HG03460 (cell line): ENCODE results near the gene FCHSD1.

Experiments
- ATAC-seq: cut with Tn5 transposase; IDR thresholded peaks from one replicate; pipeline ENCODE4 v1.9.1; 2021; ENCODE audit not compliant: unreplicated experiment

FCHSD1 gene

DNA sequence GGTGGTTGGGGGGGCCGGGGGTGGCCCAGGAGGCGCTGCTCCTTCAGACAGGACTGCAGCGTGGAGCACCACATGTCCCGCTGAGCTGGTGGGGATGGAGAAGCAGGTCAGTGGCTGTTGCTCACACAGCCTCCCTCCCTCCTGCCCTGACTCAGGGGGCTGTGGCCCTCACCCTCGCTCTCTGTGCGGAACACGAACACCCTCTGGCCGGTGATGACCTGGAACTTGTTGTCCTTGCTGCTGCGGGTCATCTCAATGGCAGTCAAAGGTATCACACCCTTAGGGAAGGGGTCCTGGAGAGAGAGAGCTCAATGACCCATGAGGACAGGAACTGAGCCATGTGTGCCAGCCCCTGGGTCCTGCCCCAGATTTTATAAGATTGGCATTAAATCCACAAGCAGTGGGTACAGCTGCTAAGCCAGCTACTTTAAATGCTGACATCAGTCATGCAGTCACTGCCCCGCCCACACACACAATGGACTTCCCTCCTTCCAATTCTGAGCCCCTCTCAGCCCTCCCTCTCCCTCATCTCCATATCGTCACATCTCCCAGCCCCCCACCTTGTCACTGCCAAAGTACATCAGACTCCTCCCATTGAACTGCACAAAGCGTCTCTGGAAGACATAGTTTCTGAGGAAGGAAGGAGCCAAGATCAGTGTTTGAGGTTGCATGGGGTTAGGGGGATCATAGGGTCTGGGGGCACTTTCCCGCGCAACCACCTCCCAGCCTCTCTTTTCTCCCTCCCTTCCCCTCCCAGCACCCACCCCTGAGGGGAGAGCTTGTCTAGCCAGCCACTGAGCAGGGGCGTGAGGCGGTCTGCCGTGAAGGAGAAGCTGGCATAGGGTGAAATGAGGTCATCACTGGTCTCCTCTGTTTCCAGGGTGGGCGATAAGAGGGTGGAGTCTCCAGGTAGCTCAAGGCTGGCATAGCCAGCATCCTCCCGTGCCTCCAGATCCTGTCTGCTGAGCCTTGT is 21.9 kb upstream of the FCHSD1 start:
- no peak for ATAC-seq

DNA sequence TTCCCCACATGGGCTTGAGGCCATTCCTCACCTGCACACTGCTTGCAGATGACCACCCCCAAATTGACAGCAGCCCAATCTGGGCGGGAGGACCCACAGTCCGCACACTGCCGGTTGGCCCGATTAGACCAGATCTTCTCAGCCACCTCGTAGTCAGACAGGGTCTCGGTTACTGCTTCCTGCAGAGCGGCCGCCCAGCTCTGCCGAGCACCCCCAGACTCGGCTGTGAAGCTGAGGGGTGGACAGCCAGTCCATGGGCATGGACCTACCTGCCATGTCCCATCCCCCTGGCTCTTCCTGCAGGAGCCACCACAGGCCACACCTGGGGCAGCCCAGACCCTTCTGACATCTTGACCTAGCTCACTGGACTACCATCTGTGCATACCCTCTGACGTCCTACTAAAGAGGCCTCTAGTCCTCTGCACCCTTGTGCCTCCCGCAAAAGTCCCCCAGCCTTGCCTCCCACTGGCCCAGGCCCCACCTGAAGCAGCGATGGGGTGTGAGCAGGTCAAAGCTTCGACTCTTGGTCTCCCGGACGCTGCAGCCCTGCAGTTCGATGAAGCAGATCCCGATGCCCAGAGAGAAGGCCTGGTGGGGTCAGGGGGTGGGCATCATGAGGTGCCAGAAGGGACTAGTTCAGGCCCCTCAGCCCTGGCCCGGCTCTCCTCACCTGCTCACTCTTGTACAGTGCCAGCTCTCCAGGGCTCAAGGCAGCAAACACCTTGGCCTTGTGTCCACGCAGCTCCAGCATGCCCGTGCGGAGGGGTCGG is 21.0 kb upstream of the FCHSD1 start:
- ATAC-seq, result no peak

DNA sequence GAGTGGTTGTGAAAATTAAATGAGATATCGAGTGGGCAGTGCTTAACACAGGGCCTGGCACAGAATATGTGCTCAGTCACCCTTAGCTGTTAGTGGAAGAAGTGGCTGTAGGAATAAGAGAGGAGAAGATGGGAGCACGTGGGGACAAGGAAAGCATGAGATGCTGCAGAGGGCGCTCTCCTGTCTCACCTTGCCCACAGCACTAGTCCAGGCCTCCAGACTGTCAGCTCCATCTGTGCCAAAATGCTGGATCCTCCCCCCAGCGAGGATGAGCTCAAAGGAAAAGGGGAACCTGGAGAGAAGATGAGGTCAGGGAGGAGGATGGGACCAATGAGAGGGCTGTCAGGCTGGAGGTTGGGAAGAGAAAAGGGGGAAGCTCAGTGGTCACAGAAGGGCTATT is 18.3 kb upstream of the FCHSD1 start:
- ATAC-seq, result no peak

- ATAC-seq, result no peak
These were observed 17.5 kb upstream of the FCHSD1 start for GRCh38 chr5:141668601-141669265.

DNA sequence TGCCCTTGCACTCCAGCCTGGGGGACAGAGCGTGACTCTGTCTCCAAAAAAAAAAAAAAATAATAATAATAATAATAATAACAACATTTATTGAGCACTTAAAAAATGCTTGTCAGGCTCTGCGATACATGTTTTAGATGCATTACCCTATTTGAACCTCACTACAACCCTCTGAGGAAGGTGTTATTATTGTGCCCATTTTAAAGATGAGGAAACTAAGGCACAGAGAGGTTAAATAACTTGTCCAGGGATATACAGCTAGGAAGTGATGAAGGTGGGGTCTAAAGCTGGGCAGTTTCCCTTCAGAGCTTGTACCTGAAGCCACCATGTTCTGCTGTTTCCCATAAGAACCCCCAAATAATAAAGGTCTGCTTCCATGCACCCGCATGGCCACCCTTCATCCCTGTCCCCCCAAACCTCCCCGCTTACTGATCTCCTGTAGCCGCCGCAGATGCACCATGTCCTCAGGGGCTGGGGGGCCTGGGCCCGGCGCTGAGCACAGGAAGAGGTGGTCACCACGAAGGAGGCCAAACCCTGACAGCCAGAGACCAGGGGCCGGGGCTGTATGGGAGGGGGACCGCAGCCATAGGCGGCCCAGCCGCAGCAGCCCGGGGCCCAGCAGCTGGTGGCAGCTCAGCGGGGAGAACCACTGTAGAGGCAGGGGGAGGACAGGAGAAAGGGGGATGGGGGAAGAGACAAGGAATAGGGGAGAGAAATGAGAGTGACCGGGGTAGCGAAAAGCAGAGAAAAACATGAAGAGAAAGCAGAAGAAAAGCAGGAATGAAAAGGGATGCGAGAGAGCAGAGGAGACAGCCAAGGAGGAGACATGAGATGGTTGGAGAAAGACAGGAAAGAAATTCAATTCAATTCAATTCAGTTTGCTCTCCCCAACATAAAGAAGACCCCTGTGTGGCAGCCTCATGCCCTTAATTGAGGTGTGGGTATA is 15.1 kb upstream of the FCHSD1 start:
- ATAC-seq, result no peak

DNA sequence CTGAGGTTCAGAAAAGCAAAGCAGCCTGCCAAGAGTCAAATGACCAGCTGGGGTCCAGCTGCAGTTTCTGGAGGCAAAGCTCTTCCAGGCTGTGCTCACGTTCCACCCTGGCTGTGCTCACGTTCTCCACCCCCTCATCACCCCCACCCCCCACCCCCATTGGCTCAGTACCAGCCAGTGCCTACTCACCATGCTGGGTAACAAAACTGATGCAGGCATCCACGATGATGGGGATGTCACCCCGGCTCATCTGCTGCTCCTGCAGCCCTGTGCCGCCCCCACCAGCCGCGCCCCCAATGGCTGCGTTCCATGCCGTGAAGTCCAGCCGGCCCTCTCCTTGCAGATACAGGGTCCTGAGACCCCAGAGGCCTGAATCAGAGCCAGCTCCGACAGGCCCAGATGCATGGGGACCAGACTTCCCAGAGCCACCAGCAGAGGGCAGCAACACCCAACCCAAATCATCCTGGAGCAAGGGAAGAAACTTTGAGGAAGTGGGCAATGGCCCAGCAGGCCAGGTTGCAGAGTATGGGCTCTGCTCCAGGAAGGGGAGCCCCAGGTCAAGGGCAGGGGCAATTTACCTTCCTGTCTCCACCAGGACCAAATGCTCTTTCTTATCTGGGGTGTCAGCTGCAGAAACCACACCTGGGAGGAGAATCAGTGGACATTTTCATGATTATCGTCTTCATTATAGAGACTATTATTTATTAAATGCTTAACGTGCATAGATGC is 13.7 kb upstream of the FCHSD1 start:
- ATAC-seq, result peak; percentile 65

DNA sequence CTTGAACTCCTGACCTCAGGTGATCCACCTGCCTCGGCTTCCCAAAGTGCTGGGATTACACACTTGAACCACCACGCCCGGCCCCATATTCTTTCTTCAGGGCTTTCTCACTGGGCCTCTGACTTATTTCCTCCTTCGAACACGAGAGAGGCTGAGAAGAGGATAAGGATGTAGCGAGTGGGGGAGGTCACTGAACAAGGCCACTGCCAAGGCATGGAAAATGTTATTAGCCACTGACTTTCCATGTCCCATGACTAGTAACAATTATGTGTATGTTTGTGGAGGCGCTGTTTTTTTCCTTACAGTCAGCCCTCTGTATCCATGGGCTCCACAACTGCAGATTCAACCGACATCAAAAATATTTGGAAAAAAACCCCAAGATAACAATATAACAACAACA is 12.3 kb upstream of the FCHSD1 start:
- no peak for ATAC-seq

GRCh38 chr5:141662028-141662427 is 10.8 kb upstream of the FCHSD1 start:
- no peak for ATAC-seq

- ATAC-seq, result peak; percentile 60
These were observed 6.8 kb upstream of the FCHSD1 start for GRCh38 chr5:141657937-141658545.

- no peak for ATAC-seq
These were observed 6.2 kb upstream of the FCHSD1 start for GRCh38 chr5:141657404-141657803.

DNA sequence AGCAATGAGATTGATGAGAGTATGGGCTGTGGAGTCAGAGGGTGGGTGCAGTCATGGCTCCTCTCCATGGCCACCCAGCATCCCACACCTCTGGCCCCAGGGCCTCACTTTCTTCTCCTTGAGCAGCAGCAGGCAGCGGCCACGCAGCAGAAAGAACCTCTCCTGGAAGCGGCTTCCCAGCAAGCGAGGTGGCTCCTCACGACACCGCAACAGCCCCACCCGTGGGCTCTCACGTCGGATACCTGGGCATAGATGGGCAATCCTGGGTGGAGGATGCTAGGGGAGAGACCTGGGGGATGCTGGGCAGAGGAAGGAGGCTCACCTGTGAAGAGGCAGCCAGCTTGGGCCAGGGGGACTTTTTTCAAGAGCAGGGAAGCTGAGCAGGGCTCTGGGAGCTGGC is 5.2 kb upstream of the FCHSD1 start:
- ATAC-seq, result no peak

DNA sequence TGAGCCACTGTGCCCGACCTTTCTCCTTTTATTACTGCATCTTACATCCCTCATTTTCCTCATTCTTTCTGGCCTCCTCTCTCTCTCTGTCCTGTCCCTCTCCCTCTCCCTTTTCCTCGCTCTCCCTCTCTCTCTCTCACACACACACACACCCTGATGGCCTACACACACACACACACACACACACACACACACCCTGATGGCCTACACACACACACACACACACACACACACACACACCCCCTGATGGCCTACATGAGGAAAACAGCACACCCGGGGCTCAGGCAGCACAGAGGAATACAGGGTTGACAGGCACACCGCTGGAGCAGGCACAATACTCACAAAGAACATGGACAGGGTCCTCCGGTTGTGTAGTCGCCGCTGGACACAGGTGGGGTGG is 3.8 kb upstream of the FCHSD1 start:
- no peak for ATAC-seq

- ATAC-seq, result no peak
These were observed 3.1 kb upstream of the FCHSD1 start for GRCh38 chr5:141654298-141654697.

DNA sequence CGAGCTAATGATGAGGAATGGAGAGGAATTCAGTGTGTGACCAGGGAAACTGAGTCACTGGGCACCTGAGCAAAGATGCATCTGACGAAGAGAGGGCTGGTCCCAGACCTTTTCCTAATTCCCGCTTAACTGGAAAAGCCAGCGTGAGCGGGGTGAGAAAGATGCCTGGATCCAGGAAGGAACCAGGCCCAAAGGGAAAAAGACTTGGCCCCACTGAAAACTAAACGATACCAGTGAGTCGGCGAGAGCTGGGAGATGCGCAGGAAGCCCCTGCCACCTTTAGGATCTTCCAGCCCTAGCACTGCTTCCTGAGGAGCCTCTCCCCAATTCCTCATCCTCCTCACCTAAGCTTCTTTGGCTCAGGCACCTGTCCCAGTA is 499 bp upstream of the FCHSD1 start:
- ATAC-seq, result no peak

DNA sequence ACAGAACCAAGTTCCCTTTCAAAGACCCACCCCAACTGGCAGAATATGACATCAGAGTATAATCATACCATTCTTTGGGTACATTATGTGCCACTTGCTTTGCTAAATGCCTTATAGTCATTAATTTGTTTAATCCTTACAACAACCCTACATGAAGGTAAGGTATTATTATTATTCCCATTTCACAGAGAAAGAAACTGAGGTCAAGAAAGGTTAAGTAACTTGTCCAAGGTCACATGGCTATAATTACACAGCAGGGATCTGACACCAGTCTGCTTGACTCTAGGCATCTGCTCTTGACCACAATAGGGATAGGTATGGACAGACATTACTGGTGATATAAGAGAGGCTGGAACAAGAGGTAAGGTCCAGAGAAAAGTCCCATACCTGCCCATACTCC is 1.2 kb downstream of the FCHSD1 start:
- no peak for ATAC-seq

GRCh38 chr5:141649056-141649688 is 2.0 kb downstream of the FCHSD1 start:
- ATAC-seq, result no peak

DNA sequence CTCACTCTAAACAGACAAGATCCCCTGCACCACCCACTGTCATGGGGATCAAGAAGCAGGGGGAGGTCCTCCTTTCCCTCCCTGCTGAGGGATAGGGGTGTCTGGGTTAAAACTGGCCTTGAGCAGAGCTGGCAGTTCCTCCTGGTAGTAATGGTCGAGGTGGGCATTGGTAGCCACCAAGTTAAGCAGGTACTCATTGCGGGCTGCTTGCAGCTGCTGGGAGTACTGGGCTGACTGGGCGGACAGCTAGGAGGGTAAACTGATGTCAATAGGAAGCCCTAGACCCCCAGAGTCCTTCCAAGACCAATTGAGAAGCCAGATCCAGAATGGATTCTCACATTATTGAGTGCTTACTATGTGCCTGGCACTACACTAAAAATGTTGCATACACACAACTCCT is 3.4 kb downstream of the FCHSD1 start:
- ATAC-seq, result no peak

DNA sequence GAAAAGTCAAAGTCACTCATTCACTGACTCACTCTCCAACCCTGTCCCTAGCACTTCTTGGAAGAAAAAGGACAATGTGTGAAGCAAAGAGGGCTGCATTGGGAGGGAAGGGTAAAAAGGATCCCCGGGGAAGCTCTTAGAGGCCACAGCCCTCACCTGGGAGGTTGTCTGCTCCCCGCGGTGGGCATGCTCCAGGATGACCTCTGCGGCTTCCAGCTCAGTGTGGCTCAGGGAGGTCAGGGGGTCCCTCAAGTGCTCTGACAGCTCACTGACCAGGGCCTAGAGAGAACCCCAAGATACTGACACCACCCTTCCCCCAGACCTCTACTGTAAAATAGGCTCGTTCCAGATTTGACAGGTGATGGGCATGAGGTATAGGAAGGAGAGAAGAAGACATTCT is 4.0 kb downstream of the FCHSD1 start:
- ATAC-seq, result no peak

GRCh38 chr5:141646026-141646425 is 5.2 kb downstream of the FCHSD1 start:
- no peak for ATAC-seq
